ENCODE data around the gene MYH9.

- peak in 1 of 7 experiments; percentile 24 for TF ChIP-seq CTCF (IDR thresholded peaks at IDR 0.05)
- peak in 1 of 3 donors; percentile 44 for TF ChIP-seq POLR2A (IDR thresholded peaks at IDR 0.05)
Observed at GRCh38 chr22:36384766-36385481, 2.8 kb downstream of the MYH9 start.
